Memory B cell (primary cell): ENCODE data around the gene PTRH2.
A peak's percentile ranks its signal among the peaks of the same experiment; 100 is the strongest.
"Not testable (repeated sequence)": the region's sequence is repeated elsewhere in the genome, so short reads cannot be mapped to it uniquely, and the experiment has no call there.

Experiments
- ATAC-seq: fragments of 150-1000 bp; cut with Tn5 transposase; 2 replicates; pipeline ENCODE4 v1.10.0; 2021; ENCODE audit warnings: low read depth, mild to moderate bottlenecking, moderate library complexity
- DNase-seq, 2 donors: peaks; one replicate each; pipeline ENCODE4 v3.0.0; 2022; ENCODE audit warnings: low spot score in 2 of 2
- H3K27ac Mint-ChIP-seq: one replicate; pipeline ENCODE4 v1.8.0; 2022; ENCODE audit warnings: mild to moderate bottlenecking, moderate library complexity, mixed read lengths
- H3K27me3 Mint-ChIP-seq: one replicate; pipeline ENCODE4 v1.8.0; 2022; ENCODE audit warnings: mixed read lengths
- H3K36me3 Mint-ChIP-seq: one replicate; pipeline ENCODE4 v1.8.0; 2022; ENCODE audit warnings: mild to moderate bottlenecking, mixed read lengths
- H3K4me1 Mint-ChIP-seq: one replicate; pipeline ENCODE4 v1.8.0; 2022; ENCODE audit warnings: mixed read lengths
- H3K4me3 Mint-ChIP-seq: one replicate; pipeline ENCODE4 v1.8.0; 2022; ENCODE audit warnings: mild to moderate bottlenecking, moderate library complexity, mixed read lengths
- H3K9me3 Mint-ChIP-seq: one replicate; pipeline ENCODE4 v1.8.0; 2022; ENCODE audit warnings: mixed read lengths

Gene PTRH2

GRCh38 chr17:59707149-59707970 is at the start of gene PTRH2, which contains the start of gene VMP1:
PTRH2 (minus strand) TSS chr17:59707430; CDS start chr17:59697978, 9,452 bp downstream.
VMP1 (plus strand) TSS chr17:59707654; CDS start chr17:59731447, 23,793 bp downstream.
- H3K4me3 Mint-ChIP-seq, result peak within 1 kb of the TSS; percentile 96
- ATAC-seq (peak; percentile 89), DNase-seq (peak; percentile 80 to 84)
- H3K27ac Mint-ChIP-seq, result peak within 1 kb of the TSS; percentile 95
- H3K27me3 Mint-ChIP-seq, result no peaks in the 10 kb centered on the region
- H3K9me3 Mint-ChIP-seq, result no peaks in the 10 kb centered on the region
- peaks cover 28% of the 10 kb centered on the region for H3K4me1 Mint-ChIP-seq
- peaks cover 3% of the 10 kb centered on the region for H3K36me3 Mint-ChIP-seq

GRCh38 chr17:59756236-59756818 is 49.1 kb upstream of the PTRH2 start:
- DNase-seq (no peak), ATAC-seq (no peak)
- Mint-ChIP-seq H3K36me3 (peaks cover 11% of the 10 kb centered on the region), H3K4me1 (peaks cover 5% of the 10 kb centered on the region), H3K4me3 (no peak overlapping the region), H3K27ac (no peak overlapping the region), H3K9me3 (peaks cover 2% of the 10 kb centered on the region), H3K27me3 (no peaks in the 10 kb centered on the region)

- not testable (repeated sequence) for H3K27me3 Mint-ChIP-seq, ATAC-seq, H3K4me3 Mint-ChIP-seq, H3K9me3 Mint-ChIP-seq, H3K27ac Mint-ChIP-seq, DNase-seq, H3K4me1 Mint-ChIP-seq
- peaks cover 11% of the 10 kb centered on the region for H3K36me3 Mint-ChIP-seq
Measured at GRCh38 chr17:59755069-59755468, 47.8 kb upstream of the PTRH2 start.

DNA sequence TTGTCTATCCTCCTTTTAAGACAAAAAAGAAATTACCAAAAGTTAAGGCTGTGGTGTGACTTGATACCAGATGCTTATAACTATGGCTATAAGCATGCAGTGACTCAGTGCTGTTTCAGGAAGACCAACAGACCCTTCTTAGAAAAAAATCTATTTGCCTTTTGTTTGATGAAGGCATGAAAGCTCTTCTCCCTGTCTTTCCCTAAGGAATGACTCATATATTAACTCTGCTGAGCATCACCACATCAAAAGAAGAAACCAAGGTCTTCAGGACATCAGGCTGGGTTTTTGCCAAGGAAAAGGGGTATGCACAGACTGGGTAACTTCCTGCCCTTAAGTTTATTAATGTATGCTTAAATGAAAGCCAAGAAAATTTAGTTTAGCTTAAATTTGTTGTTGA is 47.3 kb upstream of the PTRH2 start:
- Mint-ChIP-seq H3K36me3 (peaks cover 7% of the 10 kb centered on the region), H3K4me1 (peaks cover 5% of the 10 kb centered on the region), H3K27ac (peak overlapping the region; percentile 45), H3K27me3 (no peaks in the 10 kb centered on the region), H3K9me3 (peaks cover 2% of the 10 kb centered on the region), H3K4me3 (no peak overlapping the region)
- no peak for DNase-seq
- no peak for ATAC-seq

- H3K27ac Mint-ChIP-seq, result peak overlapping the region; percentile 45
- ATAC-seq, result peak; percentile 97
- peaks cover 5% of the 10 kb centered on the region for H3K4me1 Mint-ChIP-seq
- H3K36me3 Mint-ChIP-seq, result peaks cover 4% of the 10 kb centered on the region
- H3K9me3 Mint-ChIP-seq, result no peaks in the 10 kb centered on the region
- no peaks in the 10 kb centered on the region for H3K27me3 Mint-ChIP-seq
- DNase-seq, result peak in 1 of 2 donors; percentile 67
- H3K4me3 Mint-ChIP-seq, result no peak overlapping the region
Measured at GRCh38 chr17:59753522-59754467, 46.6 kb upstream of the PTRH2 start.

GRCh38 chr17:59752922-59753321 is 45.7 kb upstream of the PTRH2 start:
- Mint-ChIP-seq H3K27me3 (no peaks in the 10 kb centered on the region), H3K9me3 (no peaks in the 10 kb centered on the region), H3K27ac (no peak overlapping the region), H3K4me3 (no peak overlapping the region), H3K4me1 (peaks cover 5% of the 10 kb centered on the region), H3K36me3 (peaks cover 4% of the 10 kb centered on the region)
- ATAC-seq (no peak), DNase-seq (no peak)

- Mint-ChIP-seq H3K9me3 (no peaks in the 10 kb centered on the region), H3K4me1 (peaks cover 5% of the 10 kb centered on the region), H3K27ac (peak overlapping the region; percentile 81), H3K4me3 (no peak overlapping the region), H3K27me3 (no peaks in the 10 kb centered on the region), H3K36me3 (peaks cover 4% of the 10 kb centered on the region)
- DNase-seq (no peak), ATAC-seq (no peak)
Measured at GRCh38 chr17:59752446-59752845, 45.2 kb upstream of the PTRH2 start.

DNA sequence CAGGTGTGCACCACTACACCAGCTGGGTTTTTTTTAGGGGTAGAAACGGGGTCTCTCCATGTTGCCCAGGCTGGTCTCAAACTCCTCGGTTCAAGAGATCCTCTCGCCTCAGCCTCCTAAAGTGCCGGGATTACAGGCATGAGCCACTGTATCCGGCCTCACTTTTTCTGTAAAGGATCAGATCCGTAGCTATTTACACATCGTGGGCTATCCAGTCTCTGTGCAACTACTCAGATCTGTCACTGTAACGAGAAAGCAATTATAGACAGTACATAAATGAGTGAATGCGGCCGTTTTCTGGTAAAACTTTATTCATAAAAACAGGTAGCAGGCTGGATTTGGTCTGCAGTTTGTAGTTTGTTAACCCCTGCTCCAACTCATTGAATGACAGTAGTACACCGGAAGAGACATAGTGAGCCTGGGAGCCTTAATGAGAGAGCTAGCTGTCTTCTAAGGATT is 44.8 kb upstream of the PTRH2 start:
- ATAC-seq (no peak), DNase-seq (no peak)
- peak overlapping the region; percentile 81 for H3K27ac Mint-ChIP-seq
- no peaks in the 10 kb centered on the region for H3K9me3 Mint-ChIP-seq
- no peak overlapping the region for H3K4me3 Mint-ChIP-seq
- peaks cover 4% of the 10 kb centered on the region for H3K36me3 Mint-ChIP-seq
- no peaks in the 10 kb centered on the region for H3K27me3 Mint-ChIP-seq
- H3K4me1 Mint-ChIP-seq, result peaks cover 6% of the 10 kb centered on the region

- ATAC-seq, result no peak
- no peak overlapping the region for H3K27ac Mint-ChIP-seq
- H3K9me3 Mint-ChIP-seq, result no peaks in the 10 kb centered on the region
- H3K4me3 Mint-ChIP-seq, result no peak overlapping the region
- no peak for DNase-seq
- H3K27me3 Mint-ChIP-seq, result no peaks in the 10 kb centered on the region
- peaks cover 4% of the 10 kb centered on the region for H3K36me3 Mint-ChIP-seq
- H3K4me1 Mint-ChIP-seq, result peaks cover 8% of the 10 kb centered on the region
Measured at GRCh38 chr17:59748591-59748990, 41.4 kb upstream of the PTRH2 start.

- ATAC-seq, result peak; percentile 56
- Mint-ChIP-seq H3K4me1 (peaks cover 2% of the 10 kb centered on the region), H3K36me3 (peaks cover 13% of the 10 kb centered on the region), H3K4me3 (no peak overlapping the region), H3K27ac (no peak overlapping the region), H3K27me3 (no peaks in the 10 kb centered on the region), H3K9me3 (peaks cover 4% of the 10 kb centered on the region)
- DNase-seq, result peak in 1 of 2 donors; percentile 26
Measured at GRCh38 chr17:59746849-59747445, 39.7 kb upstream of the PTRH2 start.

- Mint-ChIP-seq H3K27ac (no peak overlapping the region), H3K36me3 (peaks cover 18% of the 10 kb centered on the region), H3K27me3 (no peaks in the 10 kb centered on the region), H3K4me1 (peaks cover 2% of the 10 kb centered on the region), H3K4me3 (no peak overlapping the region), H3K9me3 (peaks cover 4% of the 10 kb centered on the region)
- DNase-seq, result no peak
- no peak for ATAC-seq
Measured at GRCh38 chr17:59745040-59745439, 37.8 kb upstream of the PTRH2 start.

DNA sequence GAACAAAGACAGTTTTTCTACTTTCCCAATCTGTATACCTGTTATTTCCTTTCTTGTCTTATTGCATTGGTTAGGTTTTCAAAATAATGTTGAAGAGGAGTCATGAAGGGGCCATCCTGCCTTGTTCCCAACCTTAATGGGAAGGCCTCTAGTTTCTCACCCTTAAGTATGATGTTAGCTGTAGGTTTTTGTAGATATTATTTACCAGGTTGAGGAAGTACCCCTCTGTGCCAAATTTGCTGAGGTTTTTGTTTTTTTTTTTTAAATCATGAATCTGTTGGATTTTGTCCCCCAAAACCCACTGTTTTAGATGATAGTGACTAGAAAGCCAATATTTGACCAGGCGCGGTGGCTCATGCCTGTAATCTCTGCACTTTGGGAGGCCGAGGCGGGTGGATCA is 36.6 kb upstream of the PTRH2 start:
- peaks cover 18% of the 10 kb centered on the region for H3K36me3 Mint-ChIP-seq
- H3K27ac Mint-ChIP-seq, result no peak overlapping the region
- H3K27me3 Mint-ChIP-seq, result no peaks in the 10 kb centered on the region
- H3K4me3 Mint-ChIP-seq, result no peak overlapping the region
- ATAC-seq, result no peak
- peaks cover 4% of the 10 kb centered on the region for H3K9me3 Mint-ChIP-seq
- no peak for DNase-seq
- H3K4me1 Mint-ChIP-seq, result peaks cover 2% of the 10 kb centered on the region

DNA sequence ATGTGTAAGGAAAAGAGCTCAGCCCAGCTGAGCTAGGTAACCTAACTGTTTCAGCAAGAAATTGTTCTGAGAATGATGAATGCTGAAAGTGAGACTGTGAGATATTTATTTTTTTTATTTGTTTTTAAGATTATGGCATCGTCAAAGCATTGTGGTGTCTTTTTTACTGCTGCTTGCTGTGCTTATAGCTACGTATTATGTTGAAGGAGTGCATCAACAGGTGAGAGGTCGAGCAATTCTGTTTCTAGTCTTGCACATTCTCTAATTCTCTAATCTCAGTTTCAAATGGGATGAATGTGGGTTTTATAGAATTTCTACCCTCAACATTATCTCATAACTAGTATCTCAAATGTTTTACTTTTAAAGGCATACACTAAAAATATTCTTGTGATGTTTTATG is 30.1 kb upstream of the PTRH2 start:
- Mint-ChIP-seq H3K27me3 (no peaks in the 10 kb centered on the region), H3K36me3 (peaks cover 17% of the 10 kb centered on the region), H3K4me3 (no peak overlapping the region), H3K27ac (no peak overlapping the region), H3K4me1 (no peaks in the 10 kb centered on the region), H3K9me3 (no peaks in the 10 kb centered on the region)
- ATAC-seq, result no peak
- no peak for DNase-seq
